GM10248 (cell line): ENCODE measurements around the gene NVL.

Experiments used
- CTCF ChIA-PET: fragments of 300-600 bp; sonication (Branson Sonifier 250); formaldehyde crosslinking; extraction: SDS; loops from one replicate; lab custom pipeline; 2021; ENCODE audit warnings: antibody characterized with exemption; lab: Yijun Ruan, JAX
- POLR2A ChIA-PET: fragments of 350-650 bp; sonication (Branson Sonifier 250); formaldehyde crosslinking; extraction: SDS; loops from one replicate; lab custom pipeline; 2020; ENCODE audit warnings: antibody characterized with exemption; lab: Yijun Ruan, JAX
- DNase-seq: peaks from one replicate; pipeline ENCODE4 v3.0.0; 2012; ENCODE audit errors: extremely low spot score
- CTCF ChIP-seq: IDR thresholded peaks from 2 replicates; pipeline ENCODE4 v1.5.1; 2012; ENCODE audit warnings: mild to moderate bottlenecking, low read depth; ENCODE audit errors: extremely low read depth, missing control alignments, control extremely low read depth

The NVL gene

GRCh38 chr1:224196813-224197600 lies 133.0 kb downstream of the NVL start:
- ChIA-PET CTCF (no interaction called here), POLR2A (interaction anchor here (0.6 kb wide), 1 partner anchor 120 kb away, joined by 3 read pairs; no protein-coding TSS in a partner anchor)
- TF ChIP-seq CTCF: no peak
- DNase-seq: no peak

- no peak for DNase-seq
- ChIA-PET CTCF (interaction anchor here (1.2 to 2.1 kb wide), 8 partner anchors 9 to 31 kb away, joined by 3 to 7 read pairs (median 4); partner anchors contain the start of gene DEGS1), POLR2A (interaction anchor here (1.8 kb wide), 1 partner anchor 10 kb away, joined by 9 read pairs; the partner anchor contains the start of gene DEGS1)
- TF ChIP-seq CTCF: no peak
These were observed 136.5 kb downstream of the NVL start for GRCh38 chr1:224193319-224193966.

- ChIA-PET CTCF (interaction anchor here (0.8 to 2.1 kb wide), 10 partner anchors 8 to 91 kb away, joined by 3 to 7 read pairs (median 4); partner anchors contain the start of gene DEGS1), POLR2A (interaction anchor here (0.6 to 1.8 kb wide), 3 partner anchors 9 to 47 kb away, joined by 6 to 9 read pairs (median 8); partner anchors contain the start of gene DEGS1)
- DNase-seq: no peak
- TF ChIP-seq CTCF: no peak
These were observed 137.7 kb downstream of the NVL start for GRCh38 chr1:224192082-224192788.

GRCh38 chr1:224189561-224189960 lies 140.4 kb downstream of the NVL start:
- POLR2A ChIA-PET: interaction anchor here (0.8 kb wide), 1 partner anchor 12 kb away, joined by 4 read pairs; no protein-coding TSS in a partner anchor
- no peak for DNase-seq
- CTCF ChIA-PET: no interaction called here

GRCh38 chr1:224188286-224188685 lies 141.7 kb downstream of the NVL start:
- CTCF ChIA-PET: interaction anchor here (1.5 kb wide), 1 partner anchor 18 kb away, joined by 3 read pairs; no protein-coding TSS in a partner anchor
- TF ChIP-seq CTCF: no peak
- POLR2A ChIA-PET: no interaction called here
- DNase-seq: no peak

More at GRCh38 chr1:224189561-224189960, 140.4 kb downstream of the NVL start:
- no peak for TF ChIP-seq CTCF
